ENCODE data around the gene PCDH11Y.
"Not testable (repeated sequence)": the region's sequence is repeated elsewhere in the genome, so short reads cannot be mapped to it uniquely, and the experiment has no call there.

The PCDH11Y gene

DNA sequence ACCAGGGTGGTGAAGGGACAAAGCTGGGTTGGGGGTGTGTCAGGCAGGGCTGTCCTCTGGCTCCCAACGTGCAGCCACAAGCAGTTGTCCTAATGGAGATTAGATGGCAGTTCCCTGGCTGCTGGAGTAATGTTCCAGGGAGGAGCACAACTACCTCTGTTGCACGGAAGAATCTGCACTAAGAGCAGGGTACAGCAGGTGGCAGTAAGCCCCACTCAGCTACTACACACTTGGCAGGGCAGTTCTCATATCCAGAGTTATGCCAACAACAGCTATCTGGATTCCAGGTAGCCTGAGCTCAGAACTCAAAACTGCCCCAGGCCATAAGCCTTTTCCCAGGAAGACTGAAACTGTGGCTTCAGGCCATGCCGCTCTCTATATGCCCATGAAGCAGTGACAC lies 761.3 kb downstream of the PCDH11Y start:
- H3K9me3 Mint-ChIP-seq (ENCODE audit: low read depth); H3K36me3 Mint-ChIP-seq; H3K27me3 Mint-ChIP-seq; H3K4me3 Mint-ChIP-seq; H3K4me1 Mint-ChIP-seq (ENCODE audit: low read depth); H3K27ac Mint-ChIP-seq: not testable (repeated sequence)

DNA sequence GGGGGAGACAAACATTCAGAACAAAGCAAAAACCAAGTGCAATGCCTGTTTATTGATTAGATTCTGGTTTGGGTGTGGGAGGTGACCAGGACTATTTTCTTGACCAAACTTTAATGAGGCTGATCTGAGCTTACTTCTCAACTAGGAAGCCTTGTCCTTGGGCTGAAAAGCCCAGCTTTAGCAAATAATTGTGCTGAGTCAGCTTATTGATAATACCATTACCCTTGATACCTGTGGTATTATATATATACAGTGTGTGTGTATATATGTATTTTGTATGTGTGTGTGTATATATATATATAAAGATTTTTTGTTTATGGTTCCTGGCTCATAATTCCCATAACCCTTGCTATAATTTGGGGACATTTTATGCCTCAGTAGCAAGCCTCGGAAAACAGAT lies 776.4 kb downstream of the PCDH11Y start:
- not testable (repeated sequence) for H3K4me1 Mint-ChIP-seq (ENCODE audit: low read depth); H3K9me3 Mint-ChIP-seq (ENCODE audit: low read depth); H3K4me3 Mint-ChIP-seq; H3K27me3 Mint-ChIP-seq; H3K36me3 Mint-ChIP-seq; H3K27ac Mint-ChIP-seq
